Epithelial cell of prostate (primary cell): ENCODE data around the gene MECP2.

ENCODE experiments used
- DNase-seq: peaks from one replicate; pipeline ENCODE4 v3.0.0-alpha.2; 2011; ENCODE audit warnings: low read depth, low spot score
- H3K27ac ChIP-seq: fragments of 450-650 bp; 2 replicates; pipeline ENCODE4 v1.5.1; 2017; ENCODE audit warnings: mild to moderate bottlenecking

The MECP2 gene

GRCh38 chrX:154020536-154021115, 76.9 kb downstream of the MECP2 start:
- H3K27ac ChIP-seq = peak overlapping the region; percentile 79
- no peak for DNase-seq

GRCh38 chrX:154019633-154020528, 77.6 kb downstream of the MECP2 start, which contains the start of gene IRAK1:
Gene IRAK1 (minus strand): TSS chrX:154019902. CDS start chrX:154019812, 90 bp downstream.
- DNase-seq = no peak
- peak within 1 kb of the TSS; percentile 79 for H3K27ac ChIP-seq

- peak overlapping the region; percentile 79 for H3K27ac ChIP-seq
- DNase-seq = no peak
Observed at GRCh38 chrX:154019061-154019621, 78.4 kb downstream of the MECP2 start.

- DNase-seq = no peak
Observed at GRCh38 chrX:154018518-154019060, 78.9 kb downstream of the MECP2 start.

DNA sequence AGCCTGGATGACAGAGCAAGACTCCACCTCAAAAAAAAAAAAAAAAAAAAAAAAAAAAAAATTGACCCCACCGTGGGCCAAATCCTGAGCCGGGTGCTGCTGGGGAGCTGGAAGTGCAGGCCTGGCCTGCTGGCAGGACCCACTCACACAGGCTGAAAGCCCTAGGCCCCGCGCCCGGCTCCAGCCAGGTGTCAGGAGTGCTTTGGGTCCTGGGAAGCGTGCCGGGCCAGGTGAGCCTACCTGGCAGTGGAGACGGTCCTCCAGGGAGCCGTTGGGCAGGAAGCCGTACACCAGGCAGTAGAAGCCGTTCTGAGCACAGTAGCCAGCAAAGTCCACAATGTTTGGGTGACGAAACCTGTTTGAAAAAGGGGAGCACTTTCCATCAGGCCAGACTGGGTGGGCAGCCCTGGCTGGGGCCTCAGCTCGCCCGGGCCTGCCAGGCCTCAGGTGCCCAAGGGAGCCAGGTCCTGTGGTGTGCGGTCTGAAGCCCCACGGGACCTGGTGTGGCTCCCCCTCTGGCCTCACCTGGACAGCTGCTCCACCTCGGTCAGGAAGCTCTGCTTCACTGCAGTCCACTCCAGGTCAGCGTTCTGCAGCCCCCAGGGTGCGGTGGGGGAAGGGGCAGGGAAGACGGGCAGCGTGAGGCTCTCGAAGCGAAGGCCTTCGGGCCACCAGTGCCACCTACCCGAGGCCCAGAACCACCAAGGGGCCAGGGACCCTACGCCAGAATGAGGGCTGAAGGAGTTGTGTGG, 79.6 kb downstream of the MECP2 start:
- no peak for DNase-seq
- no peak overlapping the region for H3K27ac ChIP-seq

More at GRCh38 chrX:154018518-154019060, 78.9 kb downstream of the MECP2 start:
- H3K27ac ChIP-seq = peak overlapping the region; percentile 79

GRCh38 chrX:154016366-154017076, 81.0 kb downstream of the MECP2 start:
- no peak overlapping the region for H3K27ac ChIP-seq
- DNase-seq = no peak

GRCh38 chrX:154015581-154016264, 81.8 kb downstream of the MECP2 start:
- no peak overlapping the region for H3K27ac ChIP-seq
- no peak for DNase-seq

DNA sequence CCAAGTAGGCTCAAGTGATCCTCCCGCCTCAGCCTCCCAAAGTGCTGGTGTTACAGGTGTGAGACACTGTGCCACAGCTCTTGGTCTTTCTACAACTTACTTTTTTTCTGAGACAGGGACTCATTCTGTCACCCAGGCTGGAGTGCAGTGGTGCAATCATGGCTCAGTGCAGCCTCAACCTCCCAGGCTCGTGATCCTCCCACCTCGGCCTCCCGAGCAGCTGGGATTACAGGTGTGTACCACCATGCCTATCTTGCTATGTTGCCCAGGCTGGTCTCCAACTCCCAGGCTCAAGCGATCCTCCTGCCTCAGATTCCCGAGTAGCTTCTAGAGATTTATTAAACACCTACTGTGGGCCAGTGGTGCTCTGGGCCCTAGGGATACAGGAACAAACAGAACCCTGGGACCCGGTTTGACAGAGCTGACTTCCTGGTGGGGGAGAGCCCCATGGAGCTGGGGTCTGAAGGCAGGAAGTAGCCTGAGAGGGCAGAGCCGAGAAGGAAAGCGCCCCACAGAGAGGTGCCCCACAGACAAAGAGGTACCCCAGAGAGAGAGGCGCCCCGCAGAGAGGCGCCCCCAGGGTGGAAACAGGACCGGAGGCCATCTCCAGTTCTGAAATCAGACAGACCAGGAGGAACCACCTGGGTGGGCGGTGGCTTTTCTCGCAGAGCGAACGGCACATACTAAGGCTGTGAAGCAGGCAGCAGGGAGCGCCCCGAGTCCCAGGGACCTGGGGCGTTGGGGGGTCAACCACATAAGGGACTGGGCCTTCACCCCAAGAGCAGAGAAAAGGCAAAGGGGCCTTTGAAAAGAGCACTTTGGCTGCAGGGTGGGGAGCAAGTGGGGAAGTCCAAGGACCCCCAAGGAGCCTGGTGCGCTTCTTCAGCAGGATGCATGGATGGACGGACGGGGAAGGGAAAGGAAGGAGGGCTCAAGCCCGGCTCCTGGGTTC, 82.8 kb downstream of the MECP2 start:
- no peak overlapping the region for H3K27ac ChIP-seq
- no peak for DNase-seq

GRCh38 chrX:154013614-154014360, 83.7 kb downstream of the MECP2 start:
- no peak for DNase-seq
- H3K27ac ChIP-seq = no peak overlapping the region

DNA sequence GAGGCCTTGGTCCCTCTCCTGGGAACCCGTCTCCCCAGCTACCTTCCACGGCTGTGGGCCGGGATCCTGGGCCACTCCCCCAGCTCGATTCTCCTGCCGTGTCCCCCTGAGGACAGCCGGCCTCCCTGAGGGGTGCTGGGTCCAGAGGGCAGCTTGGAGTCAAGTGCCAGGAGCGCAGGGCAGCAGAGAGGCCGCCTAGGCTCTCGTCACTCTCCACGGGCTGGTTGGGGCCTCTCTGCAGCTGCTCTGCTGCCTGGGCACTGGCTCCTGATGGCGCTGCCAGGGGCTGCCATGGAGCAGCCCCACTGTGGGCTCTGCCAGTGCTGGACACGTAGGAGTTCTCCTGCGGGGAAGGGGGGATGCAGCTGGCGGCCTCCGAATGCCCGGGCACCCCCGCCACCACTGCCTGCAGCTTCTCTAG, 84.5 kb downstream of the MECP2 start:
- DNase-seq = no peak
- no peak overlapping the region for H3K27ac ChIP-seq

GRCh38 chrX:154012336-154012991, 85.1 kb downstream of the MECP2 start:
- no peak for DNase-seq
- no peak overlapping the region for H3K27ac ChIP-seq

GRCh38 chrX:154011376-154012335, 85.9 kb downstream of the MECP2 start:
- DNase-seq = no peak
- H3K27ac ChIP-seq = no peak overlapping the region

DNA sequence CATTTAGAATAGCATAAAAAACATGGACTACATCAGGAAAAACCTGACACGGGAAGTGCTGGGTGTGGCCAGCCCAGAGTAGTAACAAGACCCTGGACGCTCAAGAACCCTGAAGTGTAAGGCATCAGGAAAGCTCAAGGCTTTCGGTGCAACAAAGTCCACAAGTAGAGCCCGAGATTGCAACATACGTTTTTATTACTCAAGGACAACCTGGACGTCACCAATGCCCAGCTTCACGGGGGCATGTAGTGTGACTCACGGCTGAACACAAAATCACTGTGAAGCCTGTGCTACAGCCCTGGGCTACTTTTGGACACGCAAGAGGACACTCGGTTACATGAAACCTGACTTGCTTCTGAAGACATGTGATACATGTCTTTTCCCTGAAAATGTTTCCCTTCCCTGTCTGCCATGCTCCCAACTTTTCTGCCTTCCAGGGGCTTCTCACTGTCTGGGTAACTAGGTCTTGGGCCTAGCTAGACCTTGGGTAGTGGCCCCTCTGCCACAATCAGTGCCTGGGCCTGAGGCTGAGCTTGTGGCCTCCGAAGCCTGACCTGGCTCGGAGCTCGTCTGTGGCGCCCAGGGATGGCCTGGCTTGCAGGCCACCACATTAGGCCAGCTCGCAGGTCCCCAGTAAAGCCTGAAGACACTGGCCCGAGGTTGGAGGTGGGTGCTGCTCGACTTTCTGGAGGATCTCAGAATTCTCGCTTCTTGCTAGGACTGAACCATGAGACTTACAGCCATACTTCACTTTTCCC, 87.0 kb downstream of the MECP2 start:
- DNase-seq = no peak
- no peak overlapping the region for H3K27ac ChIP-seq

DNA sequence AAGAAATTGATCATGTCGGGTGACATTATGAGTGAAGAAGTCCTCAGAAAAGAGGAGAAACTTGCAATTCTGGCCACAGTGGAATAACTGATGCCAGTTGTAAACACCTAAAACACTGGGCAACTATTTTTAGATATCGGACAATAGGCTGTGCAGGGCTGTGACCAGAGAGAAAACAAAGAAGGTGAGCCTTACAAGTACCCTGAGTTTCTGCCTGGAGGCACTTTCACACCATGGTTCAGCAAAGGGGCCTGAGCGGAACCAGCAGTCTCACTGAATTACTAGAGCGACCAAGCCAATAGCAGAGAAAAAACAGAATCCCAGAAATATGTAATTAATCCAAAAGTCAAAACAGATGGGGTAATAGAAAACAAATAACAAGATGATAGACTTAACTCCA, 89.0 kb downstream of the MECP2 start:
- H3K27ac ChIP-seq = no peak overlapping the region
- DNase-seq = no peak

- no peak for DNase-seq
Observed at GRCh38 chrX:154006947-154007346, 90.6 kb downstream of the MECP2 start.

More at GRCh38 chrX:154006947-154007346, 90.6 kb downstream of the MECP2 start:
- no peak overlapping the region for H3K27ac ChIP-seq
